ENCODE results near the gene DENND4B. TPM values are rescaled to one million over a fixed set of nuclear protein-coding genes. Genes with fewer than 3 reads are reported as not detected.

Gene DENND4B
- total and polyA plus RNA-seq, 10 of the 15 experiments (the other 5 are each of a cell fraction or from before 2014, with no cell fraction given) = 12.0 to 74.8 (median 22.7) TPM

DNA sequence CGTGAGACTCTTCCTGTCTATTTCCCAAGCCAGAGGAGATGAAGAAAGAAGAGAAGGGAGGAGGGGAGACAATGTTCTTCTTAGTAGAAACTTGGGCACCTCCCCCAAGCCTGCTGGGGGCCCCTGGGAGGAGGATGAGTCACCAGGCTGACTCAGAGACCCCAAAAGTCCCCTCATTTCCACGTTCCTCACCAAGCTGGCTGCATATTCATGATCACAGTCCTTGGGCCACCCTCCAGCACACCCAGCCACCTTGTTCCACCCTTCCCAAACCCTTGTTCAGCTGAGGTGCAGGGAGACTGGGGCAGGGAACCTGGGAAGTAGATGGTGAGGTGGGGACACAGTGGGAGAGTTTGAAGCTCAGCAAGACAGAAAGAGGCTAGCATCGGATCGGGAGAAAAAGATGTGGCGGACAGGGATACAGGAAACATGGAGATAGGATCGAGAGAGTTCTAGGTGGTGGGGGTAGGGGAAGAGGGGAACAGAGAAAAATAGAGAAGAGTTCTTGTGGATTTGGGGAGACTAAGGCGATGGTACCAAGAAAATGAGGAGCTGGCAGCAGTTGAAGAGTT, 38.9 kb upstream of the DENND4B start:
- H3K27ac ChIP-seq (ENCODE audit: control insufficient read depth, insufficient read depth) = no peak overlapping the region
- peak; percentile 22 for ATAC-seq
- ChIA-PET SMC1A (ENCODE audit: uncharacterized antibody, unreplicated experiment) (interaction anchor here (0.7 to 5.2 kb wide), 23 partner anchors 7 to 316 kb away, joined by 3 to 46 read pairs (median 6); partner anchors contain the start of genes CREB3L4, DENND4B, GATAD2B and JTB), POLR2A (interaction anchor here (0.5 to 2.7 kb wide), 9 partner anchors 8 to 414 kb away, joined by 3 to 21 read pairs (median 6); partner anchors contain the start of genes CREB3L4, GATAD2B, JTB and SLC39A1), RAD21 (ENCODE audit: unreplicated experiment) (interaction anchor here (0.7 to 5.7 kb wide), 15 partner anchors 8 to 413 kb away, joined by 3 to 42 read pairs (median 7); partner anchors contain the start of genes CREB3L4, DENND4B, GATAD2B and JTB), CTCF (interaction anchor here (0.7 to 6.6 kb wide), 18 partner anchors 10 to 413 kb away, joined by 3 to 85 read pairs (median 8); partner anchors contain the start of genes CREB3L4, DENND4B, NPR1 and SLC39A1)
- H3K36me3 ChIP-seq (ENCODE audit: control insufficient read depth in 2 of 2, insufficient read depth in 2 of 2, low read length in 1 of 2) = no peaks in the 10 kb centered on the region
- no peaks in the 10 kb centered on the region for H4K20me1 ChIP-seq (ENCODE audit: control insufficient read depth, insufficient read depth)
- H3K27me3 ChIP-seq (replicated peaks in 1 of 2; ENCODE audit: control insufficient read depth in 2 of 2, insufficient read depth in 2 of 2, low read length in 1 of 2) = no peaks in the 10 kb centered on the region
- no peak for DNase-seq (ENCODE audit: low read depth, low spot score)
- no peak for FAIRE-seq
- WGBS (ENCODE audit: insufficient coverage, insufficient replicate concordance, low lambda C conversion rate, missing lambda C conversion rate) = 41% methylated on average over 7 of the region's 7 CpGs
- peaks cover 5% of the 10 kb centered on the region for H3K4me1 ChIP-seq (ENCODE audit: control insufficient read depth, insufficient read depth, low read length)
- H2AFZ ChIP-seq (ENCODE audit: control insufficient read depth, low read depth, low read length) = peak overlapping the region; percentile 89
- no peaks in the 10 kb centered on the region for H3K9me3 ChIP-seq (replicated peaks; ENCODE audit: control insufficient read depth, insufficient read depth, low read length)
- BruUV-seq (replicated peaks) = no TSS peak
- H3K79me2 ChIP-seq (ENCODE audit: control insufficient read depth, insufficient read depth, low read length) = no peaks in the 10 kb centered on the region
- peak overlapping the region; percentile 51 for H3K9ac ChIP-seq (ENCODE audit: control insufficient read depth, insufficient read depth, low read length)
- peak overlapping the region; percentile 80; the same call in 1 of the 2 replicates for H3K4me3 ChIP-seq
- in situ Hi-C loops (cut with MboI) = loop anchor here (5.0 to 10.0 kb wide), 2 partner anchors 191 to 308 kb away; partner anchors contain the start of gene NPR1
- intact Hi-C loops (cut with micrococcal nuclease; ENCODE audit: unreplicated experiment) = no loop called here
- H3K4me2 ChIP-seq (ENCODE audit: control insufficient read depth, insufficient read depth) = peak overlapping the region; percentile 51
- TF ChIP-seq NBN (IDR thresholded peaks at IDR 0.05) (no peak), HDAC2 (IDR thresholded peaks at IDR 0.05) (no peak), CEBPB (IDR thresholded peaks at IDR 0.05; ENCODE audit: borderline replicate concordance in 1 of 2, low read depth in 2 of 2, low read length in 2 of 2) (no peak), MYC (IDR thresholded peaks at IDR 0.05; ENCODE audit: insufficient read depth, insufficient read length, insufficient replicate concordance, low read length, severe bottlenecking) (no peak), SUZ12 (IDR thresholded peaks at IDR 0.05; ENCODE audit: unreplicated experiment) (no peak), SIN3A (IDR thresholded peaks at IDR 0.05; ENCODE audit: low read depth, low read length) (no peak), POLR2A (IDR thresholded peaks at IDR 0.05; ENCODE audit: low read depth, low read length) (no peak), MTA2 (IDR thresholded peaks at IDR 0.05; ENCODE audit: low read depth) (no peak), CBFB (IDR thresholded peaks at IDR 0.05; ENCODE audit: low read depth) (no peak), JUNB (IDR thresholded peaks at IDR 0.05) (peak; percentile 72), EED (IDR thresholded peaks at IDR 0.05; ENCODE audit: low read depth) (peak; percentile 4; the same call in 1 of the 2 replicates), CHD2 (IDR thresholded peaks at IDR 0.05; ENCODE audit: borderline replicate concordance, low read depth, low read length) (no peak), HDGF (IDR thresholded peaks at IDR 0.05) (no peak), PML (IDR thresholded peaks at IDR 0.05; ENCODE audit: low read length) (no peak), IKZF2 (IDR thresholded peaks at IDR 0.05) (peak in 1 of 2 experiments; percentile 40; a peak in 1 of 4 replicates), ZNF274 (IDR thresholded peaks at IDR 0.05; ENCODE audit: insufficient read depth, insufficient read length) (no peak), NFIC (IDR thresholded peaks at IDR 0.05; ENCODE audit: low read depth, low read length) (no peak), EP300 (IDR thresholded peaks at IDR 0.05; ENCODE audit: borderline replicate concordance in 1 of 2, control insufficient read depth in 1 of 2, low read depth in 2 of 2, low read length in 2 of 2) (no peak), RUNX3 (IDR thresholded peaks at IDR 0.05; ENCODE audit: low read length) (0 out of 2 replicates have a peak, but pooled peaks have one; percentile 10), TCF7 (IDR thresholded peaks at IDR 0.05; ENCODE audit: borderline replicate concordance) (no peak), WRNIP1 (IDR thresholded peaks at IDR 0.05; ENCODE audit: borderline replicate concordance, low read depth, low read length) (no peak), PAX5 (IDR thresholded peaks at IDR 0.05; ENCODE audit: borderline replicate concordance, low read depth, low read length) (no peak)
- TF ChIP-seq, protein P1, sequence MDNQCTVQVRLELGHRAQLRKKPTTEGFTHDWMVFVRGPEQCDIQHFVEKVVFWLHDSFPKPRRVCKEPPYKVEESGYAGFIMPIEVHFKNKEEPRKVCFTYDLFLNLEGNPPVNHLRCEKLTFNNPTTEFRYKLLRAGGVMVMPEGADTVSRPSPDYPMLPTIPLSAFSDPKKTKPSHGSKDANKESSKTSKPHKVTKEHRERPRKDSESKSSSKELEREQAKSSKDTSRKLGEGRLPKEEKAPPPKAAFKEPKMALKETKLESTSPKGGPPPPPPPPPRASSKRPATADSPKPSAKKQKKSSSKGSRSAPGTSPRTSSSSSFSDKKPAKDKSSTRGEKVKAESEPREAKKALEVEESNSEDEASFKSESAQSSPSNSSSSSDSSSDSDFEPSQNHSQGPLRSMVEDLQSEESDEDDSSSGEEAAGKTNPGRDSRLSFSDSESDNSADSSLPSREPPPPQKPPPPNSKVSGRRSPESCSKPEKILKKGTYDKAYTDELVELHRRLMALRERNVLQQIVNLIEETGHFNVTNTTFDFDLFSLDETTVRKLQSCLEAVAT (IDR thresholded peaks at IDR 0.05) = 0 out of 2 replicates have a peak, but pooled peaks have one; percentile 58
- TF ChIP-seq, protein P2, sequence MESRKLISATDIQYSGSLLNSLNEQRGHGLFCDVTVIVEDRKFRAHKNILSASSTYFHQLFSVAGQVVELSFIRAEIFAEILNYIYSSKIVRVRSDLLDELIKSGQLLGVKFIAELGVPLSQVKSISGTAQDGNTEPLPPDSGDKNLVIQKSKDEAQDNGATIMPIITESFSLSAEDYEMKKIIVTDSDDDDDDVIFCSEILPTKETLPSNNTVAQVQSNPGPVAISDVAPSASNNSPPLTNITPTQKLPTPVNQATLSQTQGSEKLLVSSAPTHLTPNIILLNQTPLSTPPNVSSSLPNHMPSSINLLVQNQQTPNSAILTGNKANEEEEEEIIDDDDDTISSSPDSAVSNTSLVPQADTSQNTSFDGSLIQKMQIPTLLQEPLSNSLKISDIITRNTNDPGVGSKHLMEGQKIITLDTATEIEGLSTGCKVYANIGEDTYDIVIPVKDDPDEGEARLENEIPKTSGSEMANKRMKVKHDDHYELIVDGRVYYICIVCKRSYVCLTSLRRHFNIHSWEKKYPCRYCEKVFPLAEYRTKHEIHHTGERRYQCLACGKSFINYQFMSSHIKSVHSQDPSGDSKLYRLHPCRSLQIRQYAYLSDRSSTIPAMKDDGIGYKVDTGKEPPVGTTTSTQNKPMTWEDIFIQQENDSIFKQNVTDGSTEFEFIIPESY (IDR thresholded peaks at IDR 0.05) = no peak

All from GM12878 (cell line).